Nasal cavity respiratory epithelium epithelial cell of viscerocranial mucosa (primary cell): ENCODE measurements around the gene SLC24A1. TPM values are rescaled to one million over a fixed set of nuclear protein-coding genes. Genes with fewer than 3 reads are reported as not detected.

ENCODE experiments used
- total RNA-seq: library from RNA; depleted of rRNA; stranded (reverse); fragments of >200 nt; gene quantifications from 2 replicates; pipeline ENCODE4 v1.2.3, GENCODE V29; 2014

The SLC24A1 gene
- 3.4 and 8.0 TPM in 2 replicates for total RNA-seq

GRCh38 chr15:65621638-65622037, at the start of gene SLC24A1:
TSS of gene SLC24A1 (plus strand) at chr15:65621938. CDS start at chr15:65624081, 2,143 bp downstream.

GRCh38 chr15:65610871-65611718, 10.6 kb upstream of the SLC24A1 start, which contains the start of gene INTS14:
TSS of gene INTS14 (minus strand) at chr15:65611131. CDS start at chr15:65607380, 3,751 bp downstream.

Other genes starting within 250 kb of the SLC24A1 start
- gene IGDCC3, start 243.9 kb upstream of the SLC24A1 start, total RNA-seq = not detected in 2 replicates
- 0.14 and 0.34 TPM in 2 replicates for gene IGDCC4, start 199.0 kb upstream of the SLC24A1 start, total RNA-seq
- gene DPP8, start 104.2 kb upstream of the SLC24A1 start, total RNA-seq = 42.0 and 50.5 TPM in 2 replicates
- gene HACD3, start 91.5 kb upstream of the SLC24A1 start, total RNA-seq = 68.4 and 95.0 TPM in 2 replicates
- gene INTS14, start 10.8 kb upstream of the SLC24A1 start, total RNA-seq = 33.2 and 41.3 TPM in 2 replicates
- 15.0 and 23.8 TPM in 2 replicates for gene DENND4A, start 170.4 kb downstream of the SLC24A1 start, total RNA-seq
- gene RAB11A, start 247.6 kb downstream of the SLC24A1 start, total RNA-seq = 55.7 and 360 TPM in 2 replicates